Neural progenitor cell (in vitro differentiated cells): ENCODE data around the gene HTR5A.

ENCODE experiments used
- CTCF ChIP-seq: fragments of 200-600 bp; sonication (generic); IDR thresholded peaks from 2 replicates; pipeline ENCODE4 v1.5.1; 2017; ENCODE audit warnings: antibody characterized with exemption, mild to moderate bottlenecking
- EZH2 ChIP-seq: fragments of 200-600 bp; sonication (generic); IDR thresholded peaks from 2 replicates; pipeline ENCODE4 v1.6.1; 2017; ENCODE audit warnings: antibody characterized with exemption, mild to moderate bottlenecking, moderate library complexity
- EZH2phosphoT487 ChIP-seq: fragments of 200-600 bp; sonication (generic); IDR thresholded peaks from 2 replicates; pipeline ENCODE4 v1.6.1; 2017; ENCODE audit warnings: antibody characterized with exemption

GRCh38 chr7:155059703-155060102, 10.4 kb upstream of the HTR5A start:
- TF ChIP-seq CTCF (no peak), EZH2 (no peak), EZH2phosphoT487 (no peak)
